Stimulated activated CD8-positive, alpha-beta memory T cell treated with anti-CD3 and anti-CD28 coated beads, Interleukin-12 subunit alpha, Interleukin-12 subunit beta, amount 100 ng/mL, for 24 hours (primary cell): ENCODE data around the gene IKZF3.
"Not testable (repeated sequence)": the region's sequence is repeated elsewhere in the genome, so short reads cannot be mapped to it uniquely, and the experiment has no call there.

Experiments used
- DNase-seq: peaks from one replicate; pipeline ENCODE4 v3.0.0-alpha.2; 2020; ENCODE audit errors: extremely low read depth

Gene IKZF3

DNA sequence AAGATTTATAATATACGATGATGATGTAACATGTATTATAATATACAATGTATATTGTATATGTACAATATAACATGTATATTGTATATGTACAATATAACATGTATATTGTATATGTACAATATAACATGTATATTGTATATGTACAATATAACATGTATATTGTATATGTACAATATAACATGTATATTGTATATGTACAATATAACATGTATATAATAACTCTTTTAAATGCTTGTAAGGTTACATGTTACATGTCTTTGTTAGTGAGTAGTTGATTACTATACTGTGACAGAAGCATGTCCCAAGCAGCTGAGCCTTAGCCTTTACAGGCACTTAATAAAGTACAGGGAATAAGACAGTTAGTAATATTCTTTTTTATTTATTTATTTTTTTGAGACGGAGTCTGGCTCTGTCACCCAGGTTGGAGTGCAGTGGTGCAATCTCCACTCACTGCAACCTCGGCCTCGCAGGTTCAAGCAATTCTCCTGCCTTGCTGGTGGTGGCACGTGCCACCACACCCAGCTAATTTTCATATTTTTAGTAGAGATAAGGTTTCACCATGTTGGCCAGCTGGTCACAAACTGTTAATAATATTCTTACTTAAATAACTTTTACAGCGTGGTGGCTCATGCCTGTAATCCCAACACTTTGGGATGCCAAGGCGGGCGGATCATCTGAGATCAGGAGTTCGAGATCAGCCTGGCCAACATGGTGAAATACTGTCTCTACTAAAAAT lies 8.0 kb downstream of the IKZF3 start:
- not testable (repeated sequence) for DNase-seq

DNA sequence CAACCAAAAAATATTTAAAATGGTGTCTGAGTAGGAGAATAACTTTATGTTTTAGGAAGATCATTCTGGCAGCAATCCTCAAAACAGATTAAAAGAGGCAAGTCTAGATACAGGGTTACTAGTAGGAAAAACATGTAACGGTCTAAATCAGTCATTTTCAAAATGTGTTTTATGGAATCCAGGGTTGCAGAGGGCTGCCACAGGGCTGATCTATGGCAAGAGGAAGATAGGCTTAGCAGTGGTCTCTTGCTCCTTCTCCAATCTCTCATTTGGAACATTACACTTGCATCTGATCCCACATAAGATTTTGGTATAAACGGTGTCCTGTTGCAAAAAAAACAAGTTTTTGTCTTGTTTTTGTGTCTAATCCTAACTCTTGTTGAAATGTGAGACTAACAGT lies 9.2 kb downstream of the IKZF3 start:
- DNase-seq = no peak

DNA sequence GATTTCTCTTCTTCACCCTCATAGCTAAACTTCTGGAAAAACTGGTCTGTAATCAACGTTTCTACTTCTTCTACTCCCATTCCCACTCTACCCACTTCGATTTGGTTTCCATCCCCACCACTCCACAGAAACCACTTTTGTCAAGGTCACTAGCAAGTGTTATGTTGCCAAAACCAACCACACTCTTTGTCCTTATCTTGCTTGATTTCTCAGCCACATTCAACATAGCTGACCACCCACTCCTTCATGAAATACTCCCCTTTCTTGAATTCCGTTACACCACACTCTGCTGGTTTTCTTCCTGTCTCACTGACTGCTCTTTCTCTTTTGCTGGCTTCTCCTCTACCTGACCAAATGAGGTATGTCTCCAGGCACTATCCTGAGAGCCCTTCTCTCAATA lies 11.9 kb downstream of the IKZF3 start:
- DNase-seq = no peak

DNA sequence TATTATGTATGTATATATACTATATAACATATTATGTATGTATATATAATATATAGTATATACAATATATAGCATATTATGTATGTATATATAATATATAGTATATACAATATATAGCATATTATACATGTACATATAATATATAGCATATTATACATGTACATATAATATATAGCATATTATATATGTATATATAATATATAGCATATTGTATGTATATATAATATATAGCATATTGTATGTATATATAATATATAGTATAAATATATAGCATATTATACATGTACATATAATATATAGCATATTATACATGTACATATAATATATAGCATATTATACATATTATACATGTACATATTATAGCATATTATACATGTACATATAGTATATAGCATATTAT lies 13.9 kb downstream of the IKZF3 start:
- not testable (repeated sequence) for DNase-seq

DNA sequence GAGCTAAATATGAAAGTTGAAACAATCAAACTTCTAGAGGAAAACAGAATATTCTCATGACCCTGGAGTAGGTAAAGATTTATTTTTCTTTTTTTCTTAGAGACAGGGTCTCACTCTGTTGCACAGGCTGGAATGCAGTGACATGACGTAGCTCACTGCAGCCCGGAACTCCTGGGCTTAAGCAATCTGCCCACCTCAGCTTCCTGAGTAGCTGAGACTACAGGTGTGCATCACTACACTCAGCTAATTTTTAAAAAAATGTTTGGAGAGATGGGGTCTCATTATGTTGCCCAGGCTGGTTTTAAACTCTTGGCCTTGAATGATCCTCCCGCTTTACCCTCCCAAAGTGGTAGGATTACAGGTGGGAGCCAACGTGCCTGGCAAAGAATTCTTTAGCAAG lies 15.5 kb downstream of the IKZF3 start:
- DNase-seq = no peak

DNA sequence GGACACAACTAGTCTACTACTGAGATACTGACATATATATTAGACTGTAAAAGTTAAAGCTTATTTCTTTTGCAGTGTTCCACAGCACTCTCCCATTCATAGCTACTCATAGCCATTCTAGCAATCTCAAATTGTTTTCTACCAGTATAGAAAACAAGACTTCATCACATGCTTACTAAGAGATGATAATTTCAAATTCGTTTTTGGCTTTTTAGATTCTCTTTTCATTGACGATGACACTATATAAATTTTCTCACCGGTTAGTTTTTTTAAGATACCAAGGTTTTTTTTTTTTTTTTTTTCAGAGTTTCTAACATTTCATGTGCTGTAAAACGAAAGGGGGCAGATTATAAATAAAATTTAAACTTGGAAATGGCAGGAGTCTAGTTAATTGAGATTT lies 17.9 kb downstream of the IKZF3 start:
- no peak for DNase-seq

DNA sequence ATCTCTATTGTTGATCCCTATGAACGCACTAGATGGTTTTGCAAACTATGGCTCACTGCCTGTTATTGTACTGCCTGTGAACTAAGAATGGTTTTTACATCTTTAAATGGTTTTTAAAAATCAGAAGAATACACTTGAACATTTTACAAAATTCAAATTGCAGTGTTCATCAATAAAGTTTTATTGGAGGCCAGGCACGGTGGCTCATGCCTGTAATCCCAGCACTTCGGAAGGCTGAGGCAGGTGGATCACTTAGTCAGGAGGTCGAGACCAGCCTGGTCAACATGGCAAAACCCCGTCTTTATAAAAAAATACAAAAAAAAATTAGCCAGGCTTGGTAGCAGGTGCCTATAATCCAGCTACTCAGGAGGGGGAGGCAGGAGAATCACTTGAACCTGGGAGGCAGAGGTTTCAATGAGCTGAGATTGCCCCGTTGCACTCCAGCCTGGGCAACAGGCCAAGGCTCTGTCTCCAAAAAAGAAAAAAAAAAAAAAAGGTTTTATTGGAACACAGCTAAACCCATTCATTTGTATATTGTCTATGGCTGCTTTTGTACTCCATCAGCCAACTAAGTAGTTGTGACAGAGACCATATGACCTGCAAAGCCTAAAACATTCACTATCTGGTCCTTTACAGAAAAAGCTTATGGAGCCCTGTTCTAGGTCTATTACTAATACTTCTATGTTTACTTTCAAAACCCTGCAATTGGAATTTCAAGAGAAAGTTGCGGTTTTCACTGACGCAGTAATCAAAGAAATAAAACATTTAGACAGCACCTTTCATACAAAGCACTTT lies 18.9 kb downstream of the IKZF3 start:
- DNase-seq = no peak

DNA sequence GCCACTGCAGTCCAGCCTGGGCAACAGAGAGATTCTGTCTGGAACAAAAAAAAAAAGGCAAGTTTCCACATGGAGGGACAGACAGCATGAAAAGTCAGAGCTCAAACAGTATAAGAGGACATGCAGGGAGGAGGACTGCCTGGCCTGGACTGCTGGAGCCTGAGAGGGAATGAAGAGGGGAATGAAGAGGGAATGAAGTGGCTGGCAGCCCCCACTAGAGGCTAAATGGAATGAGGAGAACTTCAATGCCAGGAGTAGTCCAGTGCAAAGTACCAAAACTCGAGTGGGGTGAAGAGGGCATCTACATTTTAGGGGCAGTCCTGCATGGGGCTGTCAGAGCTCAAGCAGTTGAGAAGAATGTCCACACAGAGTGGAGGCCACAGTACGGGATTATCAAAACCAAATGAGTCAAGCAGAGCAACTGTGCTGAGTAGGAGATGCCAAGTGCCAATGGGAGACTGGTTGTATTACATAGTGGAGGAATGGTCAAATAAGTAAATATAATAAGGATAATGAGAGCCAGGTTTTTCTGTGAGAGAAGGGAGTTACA lies 22.9 kb downstream of the IKZF3 start:
- DNase-seq = no peak

DNA sequence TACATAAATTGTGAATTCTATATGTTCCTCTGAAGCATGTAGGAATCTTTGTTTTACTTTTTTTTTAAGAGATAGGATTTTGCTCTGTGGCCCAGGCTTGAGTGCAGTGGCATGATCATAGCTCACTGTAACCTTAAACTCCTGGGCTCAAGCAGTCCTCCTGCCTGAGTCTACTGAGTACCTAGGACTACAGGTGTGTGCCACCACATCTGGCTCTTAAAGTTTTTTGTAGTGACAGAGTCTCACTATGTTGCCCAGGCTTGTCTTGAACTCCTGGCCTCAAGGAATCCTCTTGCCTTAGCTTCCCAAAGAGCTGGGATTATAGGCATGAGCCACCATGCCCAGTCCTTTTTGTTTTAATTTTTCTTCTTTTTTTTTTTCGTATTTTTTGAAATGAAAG lies 25.3 kb downstream of the IKZF3 start:
- no peak for DNase-seq

DNA sequence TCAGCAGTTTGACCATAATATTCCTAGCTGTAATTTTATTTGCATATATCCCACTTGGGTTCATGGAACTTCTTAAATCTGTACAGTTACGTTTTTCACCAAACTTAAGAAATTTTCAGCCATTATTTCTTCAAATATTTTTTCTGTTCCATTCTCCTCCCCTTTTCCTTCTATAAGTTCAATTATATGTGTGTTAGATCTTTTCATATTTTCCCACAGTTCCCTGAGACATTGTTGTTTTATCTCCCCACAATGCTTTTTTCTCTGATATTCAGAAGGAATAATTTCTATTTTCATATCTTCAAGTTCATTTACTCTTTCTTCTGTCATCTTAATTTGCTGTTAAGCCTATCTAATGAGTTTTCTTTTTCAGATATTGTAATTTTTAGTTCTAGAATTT lies 26.1 kb downstream of the IKZF3 start:
- DNase-seq = no peak

DNA sequence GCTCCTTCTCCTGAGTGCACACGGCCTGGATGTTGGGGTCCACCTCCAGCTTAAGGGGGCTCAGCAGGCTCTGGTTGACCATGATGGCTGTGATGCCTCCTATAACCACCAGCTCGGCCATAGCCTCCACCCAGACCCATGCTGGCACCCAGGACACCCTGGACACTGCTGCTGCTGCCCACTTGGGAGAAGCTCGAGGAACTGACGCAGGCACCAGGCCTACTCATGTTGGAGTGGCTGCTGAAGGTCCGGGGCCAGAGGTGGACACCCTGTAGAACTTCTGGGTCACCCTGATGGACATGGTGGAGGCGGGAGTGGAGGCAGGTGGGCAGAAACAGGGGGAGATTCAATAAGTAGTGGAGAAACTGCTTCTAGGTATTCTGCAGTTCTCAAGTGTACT lies 28.0 kb downstream of the IKZF3 start:
- DNase-seq = no peak

DNA sequence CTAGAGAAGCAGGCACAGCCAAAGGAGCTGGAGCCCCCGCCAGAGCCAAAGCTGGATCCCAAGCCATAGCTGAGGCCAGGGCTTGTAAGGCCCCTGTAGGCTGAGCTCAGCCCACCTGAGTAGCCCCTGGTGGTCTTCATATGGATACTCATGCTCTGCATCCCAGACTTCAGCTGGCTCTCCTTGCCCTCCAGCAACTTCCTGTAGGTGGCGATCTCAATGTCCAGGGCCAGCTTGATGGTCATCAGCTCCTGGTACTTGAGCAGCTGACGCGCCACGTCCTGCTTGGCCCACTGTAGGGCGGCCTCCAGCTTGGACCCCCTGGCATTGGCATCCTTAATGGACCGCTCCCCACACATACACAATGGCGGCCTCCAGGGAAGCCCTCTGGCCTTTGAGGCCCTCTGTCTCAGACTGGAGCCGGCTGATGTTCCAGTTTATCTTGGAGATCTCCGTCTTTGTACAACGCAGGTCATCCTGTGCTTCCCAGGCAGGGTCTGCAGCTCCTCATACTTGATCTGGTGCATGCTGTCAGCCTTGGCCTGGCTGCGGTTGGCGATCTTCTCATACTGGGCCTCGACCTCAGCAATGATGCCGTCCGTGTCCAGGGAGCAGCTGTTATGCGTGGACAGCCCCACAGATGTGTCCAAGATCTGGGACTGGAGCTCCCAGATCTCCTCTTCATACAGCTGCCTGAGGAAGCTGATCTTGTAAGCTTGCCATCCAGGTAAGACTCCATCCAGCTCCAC lies 28.9 kb downstream of the IKZF3 start:
- DNase-seq = no peak

DNA sequence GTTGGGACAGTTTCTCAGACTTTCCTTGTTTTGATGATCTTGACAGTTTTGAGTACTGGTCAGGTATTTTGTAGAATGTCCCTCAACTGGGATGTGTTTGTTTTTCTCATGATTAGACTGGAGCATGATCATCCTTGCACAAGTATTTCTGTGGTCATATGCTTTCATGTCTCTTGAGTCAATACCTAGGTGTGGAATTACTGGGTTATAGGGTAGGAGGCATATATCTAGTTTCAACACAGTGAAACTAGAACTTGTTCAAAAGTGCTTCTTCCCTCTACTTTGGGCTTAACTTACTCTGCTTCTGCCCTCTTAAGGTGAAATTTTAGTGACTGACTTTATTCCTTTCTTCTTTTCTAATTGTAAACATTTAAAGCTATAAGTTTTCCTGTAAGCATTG lies 30.1 kb downstream of the IKZF3 start:
- DNase-seq = no peak

DNA sequence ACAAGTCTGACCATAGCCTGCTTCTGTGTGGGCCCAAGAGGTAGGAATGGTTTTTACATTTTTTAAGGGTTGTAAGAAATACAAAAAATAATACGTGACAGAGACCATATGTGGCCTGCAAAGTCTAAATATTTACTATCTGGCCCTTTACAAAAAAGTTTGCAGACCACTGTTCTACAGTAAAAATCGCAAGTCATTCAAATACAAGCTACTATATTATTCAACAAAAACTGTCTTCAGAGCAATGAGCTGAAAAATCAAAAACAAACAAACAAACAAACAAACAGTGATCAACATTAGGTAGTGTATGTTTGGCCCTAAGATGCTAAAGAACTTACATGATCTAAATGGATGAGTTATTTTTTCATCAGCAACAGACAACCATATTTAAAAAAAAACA lies 32.5 kb downstream of the IKZF3 start:
- DNase-seq = no peak

DNA sequence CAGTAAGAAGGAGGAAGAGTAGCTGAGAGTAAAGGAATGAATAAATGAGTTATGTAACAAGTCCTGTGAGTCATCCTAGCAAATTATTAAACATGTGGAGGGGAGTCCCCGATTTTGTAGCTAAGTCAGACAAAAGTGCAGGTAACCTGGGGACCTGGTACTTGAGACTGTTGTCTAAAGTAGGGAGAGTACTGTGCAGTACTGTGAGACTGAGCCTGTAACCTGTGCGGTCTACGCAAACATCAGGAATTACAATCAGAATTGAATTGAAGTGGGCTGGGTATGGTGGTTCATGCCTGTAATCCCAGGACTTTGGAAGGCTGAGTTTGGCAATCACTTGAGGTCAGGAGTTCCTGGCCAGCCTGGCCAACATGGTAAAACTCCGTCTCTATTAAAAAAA lies 35.7 kb downstream of the IKZF3 start:
- no peak for DNase-seq

DNA sequence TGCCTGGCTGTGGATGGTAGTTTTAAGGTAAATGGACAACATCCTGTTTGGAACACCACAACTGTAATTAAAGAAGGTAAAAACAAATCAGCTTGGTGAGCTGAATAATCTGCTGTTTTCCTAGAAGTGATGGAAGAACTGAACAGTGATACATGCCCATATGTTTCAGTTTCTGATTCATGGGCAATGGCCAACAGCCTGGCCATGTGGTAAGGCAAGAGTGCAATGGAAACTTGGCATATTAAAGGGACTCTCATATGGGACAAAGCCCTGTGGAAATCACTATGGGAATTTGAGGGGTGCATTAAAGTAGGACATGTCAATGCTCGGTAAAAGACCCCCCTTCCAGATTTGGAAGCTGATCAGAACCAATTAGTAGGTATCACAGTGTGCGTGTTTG lies 37.8 kb downstream of the IKZF3 start:
- DNase-seq = no peak

DNA sequence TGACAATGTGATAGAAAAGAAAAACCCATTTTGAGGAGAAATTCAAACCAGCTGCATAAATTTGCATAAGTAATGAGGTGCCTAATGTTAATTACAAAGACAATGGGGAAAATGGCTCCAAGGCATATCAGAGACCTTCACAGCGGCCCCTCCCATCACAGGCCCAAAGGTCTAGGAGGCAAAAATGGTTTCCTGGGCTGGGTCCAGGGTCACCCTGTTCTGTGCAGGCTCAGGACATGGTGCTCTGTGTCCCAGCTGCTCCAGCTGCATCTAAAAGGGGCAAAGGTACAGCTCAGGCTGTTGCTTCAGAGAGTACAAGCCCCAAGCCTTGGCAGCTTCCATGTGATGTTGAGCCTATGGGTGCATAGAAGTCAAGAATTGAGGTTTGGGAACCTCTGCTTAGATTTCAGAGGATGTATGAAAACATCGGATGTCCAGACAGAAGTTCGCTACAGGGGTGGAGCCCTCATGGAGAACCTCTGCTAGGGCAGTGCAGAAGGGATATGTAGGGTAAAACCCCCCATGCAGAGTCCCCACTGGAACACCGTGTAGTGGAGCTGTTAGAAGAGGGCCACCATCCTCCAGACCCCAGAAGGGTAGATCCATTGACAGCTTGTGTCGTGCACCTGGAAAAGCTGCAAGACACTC lies 40.6 kb downstream of the IKZF3 start:
- DNase-seq = no peak

DNA sequence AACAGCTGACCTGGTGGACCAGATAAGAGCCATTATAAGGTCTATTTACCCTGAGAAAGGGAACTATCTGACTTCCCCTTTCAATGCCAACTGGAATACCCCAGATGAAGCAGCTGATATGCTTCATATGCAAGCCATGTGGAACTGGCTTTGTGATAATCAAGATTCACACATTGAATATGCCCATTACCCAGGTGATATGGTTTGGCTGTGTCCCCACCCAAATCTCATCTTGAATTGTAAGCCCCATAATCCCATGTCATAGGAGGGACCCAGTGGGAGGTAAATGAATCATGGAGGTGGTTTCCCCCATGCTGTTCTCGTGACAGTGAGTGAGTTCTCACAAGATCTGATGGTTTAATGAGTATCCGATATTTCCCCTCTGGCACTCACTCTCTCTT lies 42.1 kb downstream of the IKZF3 start:
- DNase-seq = no peak

DNA sequence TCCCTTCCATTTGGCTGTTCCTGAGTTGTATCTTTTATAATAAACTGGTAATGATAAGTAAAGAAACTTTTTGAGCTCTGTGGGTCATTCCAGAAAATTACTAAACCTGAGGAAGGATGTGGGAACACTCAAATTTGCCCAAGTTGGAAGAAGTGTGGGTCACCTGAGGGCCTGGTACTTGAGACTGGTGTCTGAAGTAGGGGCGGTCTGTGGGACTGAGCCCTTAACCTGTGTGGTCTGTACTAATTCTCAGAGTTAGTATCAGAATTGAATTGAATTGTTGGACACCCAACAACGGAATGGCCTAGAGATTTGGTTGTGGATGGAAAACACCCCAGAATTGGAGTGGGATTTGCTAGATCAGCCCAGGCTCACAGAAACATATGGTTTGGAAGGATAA lies 43.1 kb downstream of the IKZF3 start:
- DNase-seq = no peak

DNA sequence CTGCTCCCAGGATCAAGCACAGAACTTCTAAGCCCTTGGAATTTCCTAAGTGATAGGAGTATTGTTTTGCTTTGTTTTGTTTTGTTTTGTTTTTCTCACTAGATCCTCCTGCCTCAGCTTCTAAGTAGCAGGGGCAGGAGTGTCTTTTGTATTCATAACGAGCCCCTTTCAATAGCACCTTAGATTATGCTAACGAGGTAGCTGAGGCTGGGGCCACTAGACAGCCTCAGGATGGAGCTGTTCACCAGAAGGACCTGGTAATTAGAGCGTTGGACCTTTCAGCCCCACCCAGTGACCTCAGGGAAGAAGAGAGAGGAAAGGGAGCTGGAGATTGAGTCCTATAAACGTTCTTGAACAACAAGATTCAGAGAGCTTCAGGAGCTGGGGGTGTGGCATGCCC lies 43.6 kb downstream of the IKZF3 start:
- DNase-seq = no peak

DNA sequence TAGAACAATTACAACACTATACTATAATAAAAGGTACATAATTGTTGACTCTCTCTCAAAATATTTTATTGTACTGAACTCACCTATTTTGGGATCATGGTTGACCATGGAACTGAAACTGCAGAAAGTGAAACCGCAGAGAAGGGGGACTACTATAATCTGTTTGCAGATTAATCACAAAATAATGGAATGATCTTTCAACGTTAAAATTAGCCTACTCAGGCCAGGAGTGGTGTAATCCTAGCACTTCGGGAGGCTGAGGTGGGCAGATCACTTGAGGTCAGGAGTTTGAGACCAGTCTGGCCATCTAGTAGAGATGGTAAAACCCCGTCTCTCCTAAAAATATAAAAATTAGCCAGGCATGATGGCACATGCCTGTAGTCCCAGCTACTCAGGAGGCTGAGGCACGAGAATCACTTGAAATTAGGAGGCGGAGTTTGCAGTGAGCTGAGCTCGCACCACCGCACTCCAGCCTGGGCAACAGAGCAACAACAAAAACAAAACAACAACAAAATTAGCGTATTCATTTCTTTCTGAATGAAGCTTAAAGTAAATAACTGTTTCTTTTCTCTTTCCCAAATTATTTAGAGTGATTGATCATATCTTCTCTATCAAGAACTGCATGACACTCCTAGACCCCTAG lies 45.6 kb downstream of the IKZF3 start:
- no peak for DNase-seq

DNA sequence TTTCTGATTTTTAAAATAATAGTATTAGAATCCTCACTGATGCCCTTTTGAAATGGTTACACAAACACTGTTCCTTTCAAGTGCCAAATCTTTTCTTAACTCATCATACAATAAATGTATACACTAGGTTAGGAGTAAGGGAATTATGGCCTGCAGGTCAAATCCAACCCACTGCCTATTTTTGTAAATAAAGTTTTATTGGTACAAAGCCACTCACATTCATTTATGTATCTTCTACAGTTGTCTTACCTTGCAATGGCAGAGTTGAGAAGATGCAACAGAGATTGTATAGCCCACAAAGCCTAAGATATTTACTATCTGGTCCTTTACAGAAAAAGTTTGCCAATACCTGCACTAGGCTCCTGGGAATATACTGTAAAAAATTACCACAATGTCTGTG lies 47.8 kb downstream of the IKZF3 start:
- no peak for DNase-seq
